Glomerular endothelial cell (primary cell): ENCODE data around the gene GPR39. TPM values are rescaled to one million over a fixed set of nuclear protein-coding genes. Genes with fewer than 3 reads are reported as not detected.

ENCODE experiments used
- DNase-seq: peaks from one replicate; pipeline ENCODE4 v3.0.0-alpha.2; 2011; ENCODE audit warnings: low read depth, low spot score; ENCODE audit errors: extremely low read depth
- total RNA-seq: library from RNA; depleted of rRNA; stranded (reverse); fragments of >200 nt; gene quantifications from 2 replicates; pipeline ENCODE4 v1.2.3, GENCODE V29; 2015

GPR39 gene
- total RNA-seq, 1 donor from 2014 or later: 0.29 TPM

DNA sequence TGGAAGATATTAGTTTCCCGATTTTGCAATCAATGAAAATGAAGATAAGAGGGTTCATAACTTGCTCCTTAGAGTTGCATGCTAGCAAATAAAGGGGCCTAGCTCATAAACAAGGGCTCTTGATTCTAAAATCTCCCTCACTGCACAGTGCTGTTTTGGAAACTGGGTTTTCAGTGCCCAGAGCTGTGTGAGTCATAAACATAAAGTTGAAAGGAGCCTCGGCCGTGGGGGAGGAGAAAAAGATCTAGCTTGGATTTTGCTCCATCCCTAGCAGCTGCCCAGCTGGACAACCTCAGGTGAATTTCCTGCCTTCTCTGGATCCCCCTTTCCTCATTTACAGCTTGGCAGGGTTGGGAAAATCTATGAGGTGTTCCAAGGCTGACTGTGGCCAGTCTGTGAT, 210.9 kb downstream of the GPR39 start:
- no peak for DNase-seq

DNA sequence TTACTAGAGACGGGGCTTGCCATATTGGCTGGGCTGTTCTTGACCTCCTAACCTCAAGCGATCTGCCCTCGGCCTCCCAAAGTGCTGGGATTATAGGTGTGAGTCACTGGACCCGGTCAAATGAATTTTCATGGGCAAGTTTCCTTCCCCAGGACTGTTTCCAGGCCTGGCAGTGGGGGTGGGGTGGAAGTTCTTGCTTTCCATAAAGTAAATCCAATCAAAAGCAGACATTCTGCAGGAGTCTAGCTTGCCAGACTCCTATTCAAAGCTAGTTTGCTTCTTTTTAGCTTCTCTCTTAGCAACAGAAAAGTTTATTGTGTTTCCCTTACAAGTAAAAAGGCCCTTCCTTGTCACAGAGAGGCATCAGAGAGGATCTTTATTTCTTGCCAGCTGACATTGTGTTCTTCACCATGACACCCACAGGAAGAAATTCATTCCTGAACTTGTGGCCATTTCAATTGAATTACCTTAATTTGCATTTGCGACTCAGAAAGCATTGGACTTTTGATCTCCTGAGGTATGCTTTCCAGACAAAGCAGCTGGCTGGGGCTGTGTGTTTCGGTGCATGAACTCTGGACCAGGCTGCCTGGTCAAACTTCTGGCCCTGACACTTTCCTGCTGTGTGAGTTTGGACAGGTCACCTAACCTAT, 215.5 kb downstream of the GPR39 start:
- DNase-seq: no peak

DNA sequence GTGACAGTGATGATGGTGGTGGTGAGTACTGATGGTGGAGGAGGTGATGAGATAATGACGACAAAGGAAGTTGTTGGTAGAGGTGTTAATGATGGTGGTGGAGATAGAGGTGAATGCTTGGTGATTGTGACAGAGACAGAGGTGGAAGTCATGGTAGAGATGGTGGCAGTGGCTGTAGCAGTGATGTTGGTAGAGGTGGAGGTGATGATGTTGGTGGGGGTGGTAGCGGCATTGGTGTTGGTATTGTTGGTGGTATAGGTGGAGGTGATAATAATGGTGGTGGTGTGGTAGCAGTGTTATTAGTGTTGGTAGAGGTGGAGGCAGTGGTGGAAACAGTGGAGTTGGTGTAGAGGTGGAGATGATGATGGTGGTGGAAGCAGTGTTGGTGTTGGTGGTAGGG, 217.0 kb downstream of the GPR39 start:
- DNase-seq: no peak

DNA sequence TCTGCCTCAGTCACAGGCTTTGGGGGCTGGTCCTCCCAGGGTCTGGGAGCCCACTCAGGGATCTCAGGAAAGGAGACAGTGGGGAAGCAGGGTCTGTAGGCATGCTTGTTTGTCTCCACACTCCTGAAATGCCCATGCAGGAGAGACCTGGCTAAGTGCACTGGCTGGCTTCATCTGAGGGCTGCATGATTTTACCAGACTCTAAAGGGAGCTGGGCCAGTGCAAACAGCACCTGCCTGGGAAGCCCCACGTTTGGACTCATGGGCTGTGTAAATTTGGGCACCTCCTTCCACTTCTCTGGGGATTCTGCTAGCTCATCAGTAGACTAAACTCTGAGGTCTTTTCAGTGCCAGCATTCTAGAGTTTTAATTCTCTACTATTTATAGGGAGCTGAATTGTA, 219.7 kb downstream of the GPR39 start:
- DNase-seq: no peak

DNA sequence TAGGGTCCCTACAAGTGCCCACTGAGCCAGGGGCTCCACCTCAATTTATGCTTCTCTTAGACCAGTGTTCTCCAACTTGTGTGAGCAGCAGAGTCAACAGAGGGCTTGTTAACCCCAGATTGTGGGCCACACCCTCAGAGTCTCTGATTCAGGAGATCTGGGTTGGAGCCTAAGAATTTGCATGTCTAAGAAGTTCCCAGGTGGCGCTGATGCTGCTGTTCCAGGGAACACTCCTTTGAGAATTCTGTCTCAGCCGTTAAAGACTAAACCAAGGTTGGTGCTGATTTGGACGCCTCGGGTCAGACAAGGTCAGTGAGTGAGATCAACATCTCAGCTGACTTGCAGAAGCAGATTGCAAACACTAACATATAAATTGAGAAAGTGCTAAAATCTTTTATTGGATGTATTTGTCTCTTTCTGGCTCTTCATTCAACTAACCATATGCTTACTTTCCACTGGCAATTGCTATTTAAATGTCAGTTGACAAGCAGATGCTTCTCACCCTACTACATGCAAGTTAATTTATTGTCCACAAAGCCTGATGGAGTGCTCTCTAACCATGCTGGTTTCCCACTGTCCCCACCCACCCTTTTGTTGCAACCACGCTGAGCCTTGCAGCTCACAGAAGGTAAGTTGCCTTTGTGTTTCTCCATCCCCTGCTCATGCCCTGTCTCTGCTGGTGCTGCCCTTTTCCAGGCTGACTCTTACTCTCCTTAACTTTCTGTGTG, 221.9 kb downstream of the GPR39 start:
- DNase-seq: no peak

DNA sequence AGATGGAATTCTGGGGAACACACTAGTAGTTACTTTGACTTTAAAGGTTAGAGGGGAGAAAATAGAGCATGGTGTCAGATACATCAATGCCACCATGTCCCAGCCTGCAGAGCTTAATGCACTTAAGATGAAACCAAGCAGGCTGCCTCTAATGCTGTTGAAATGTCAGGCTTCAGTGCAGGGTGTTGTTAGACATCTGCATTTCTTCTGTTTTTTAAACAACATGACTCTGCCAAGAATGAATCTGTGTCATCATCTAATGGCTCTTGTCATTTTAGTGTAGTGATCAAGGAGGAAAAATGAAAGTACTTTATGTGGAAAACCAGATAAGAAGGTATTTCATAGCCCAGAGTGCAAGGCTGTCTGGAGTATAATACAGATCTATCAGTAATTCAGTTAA, 223.5 kb downstream of the GPR39 start:
- DNase-seq: no peak

DNA sequence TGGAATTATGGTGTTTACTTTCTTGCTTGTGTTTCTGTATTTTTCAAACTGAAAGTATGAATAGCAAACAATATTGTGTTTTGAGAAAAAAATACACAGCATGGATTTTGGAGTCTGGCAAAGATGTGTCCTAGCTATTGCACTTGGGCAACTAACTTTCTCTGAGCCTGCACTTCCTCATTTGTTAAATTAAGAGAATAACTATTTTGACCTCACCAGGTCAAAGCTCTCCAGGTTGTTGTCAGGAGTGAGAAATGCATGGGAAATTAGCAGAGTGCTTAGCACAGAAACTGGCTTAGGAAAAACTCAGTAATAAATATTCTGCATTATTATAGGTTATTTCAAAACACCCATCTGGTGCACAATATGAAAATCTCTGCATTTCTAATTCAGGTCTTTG, 225.2 kb downstream of the GPR39 start:
- DNase-seq: no peak

DNA sequence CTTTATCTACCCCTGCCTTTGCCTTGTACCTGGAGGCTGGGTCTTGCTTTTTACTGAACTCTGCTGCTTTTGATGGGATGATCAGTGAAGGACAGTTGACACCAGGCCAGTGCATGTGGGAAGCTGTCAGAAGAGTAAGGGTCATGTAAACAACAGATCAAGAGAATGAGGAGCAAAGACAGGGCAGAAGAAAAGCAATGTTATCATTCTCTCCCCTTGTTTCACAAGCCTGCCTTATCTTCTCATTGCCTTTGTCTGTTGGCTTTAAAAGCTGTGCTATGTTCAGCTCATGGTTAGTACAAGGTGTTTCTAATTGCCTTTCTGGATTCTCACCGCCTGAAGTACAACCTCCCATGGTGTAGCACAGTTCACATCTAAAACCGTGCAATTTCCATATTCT, 225.8 kb downstream of the GPR39 start:
- no peak for DNase-seq

DNA sequence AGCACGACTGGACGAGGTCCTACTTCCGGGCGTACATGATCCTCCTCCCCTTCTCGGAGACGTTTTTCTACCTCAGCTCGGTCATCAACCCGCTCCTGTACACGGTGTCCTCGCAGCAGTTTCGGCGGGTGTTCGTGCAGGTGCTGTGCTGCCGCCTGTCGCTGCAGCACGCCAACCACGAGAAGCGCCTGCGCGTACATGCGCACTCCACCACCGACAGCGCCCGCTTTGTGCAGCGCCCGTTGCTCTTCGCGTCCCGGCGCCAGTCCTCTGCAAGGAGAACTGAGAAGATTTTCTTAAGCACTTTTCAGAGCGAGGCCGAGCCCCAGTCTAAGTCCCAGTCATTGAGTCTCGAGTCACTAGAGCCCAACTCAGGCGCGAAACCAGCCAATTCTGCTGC, 228.6 kb downstream of the GPR39 start:
- DNase-seq: no peak

DNA sequence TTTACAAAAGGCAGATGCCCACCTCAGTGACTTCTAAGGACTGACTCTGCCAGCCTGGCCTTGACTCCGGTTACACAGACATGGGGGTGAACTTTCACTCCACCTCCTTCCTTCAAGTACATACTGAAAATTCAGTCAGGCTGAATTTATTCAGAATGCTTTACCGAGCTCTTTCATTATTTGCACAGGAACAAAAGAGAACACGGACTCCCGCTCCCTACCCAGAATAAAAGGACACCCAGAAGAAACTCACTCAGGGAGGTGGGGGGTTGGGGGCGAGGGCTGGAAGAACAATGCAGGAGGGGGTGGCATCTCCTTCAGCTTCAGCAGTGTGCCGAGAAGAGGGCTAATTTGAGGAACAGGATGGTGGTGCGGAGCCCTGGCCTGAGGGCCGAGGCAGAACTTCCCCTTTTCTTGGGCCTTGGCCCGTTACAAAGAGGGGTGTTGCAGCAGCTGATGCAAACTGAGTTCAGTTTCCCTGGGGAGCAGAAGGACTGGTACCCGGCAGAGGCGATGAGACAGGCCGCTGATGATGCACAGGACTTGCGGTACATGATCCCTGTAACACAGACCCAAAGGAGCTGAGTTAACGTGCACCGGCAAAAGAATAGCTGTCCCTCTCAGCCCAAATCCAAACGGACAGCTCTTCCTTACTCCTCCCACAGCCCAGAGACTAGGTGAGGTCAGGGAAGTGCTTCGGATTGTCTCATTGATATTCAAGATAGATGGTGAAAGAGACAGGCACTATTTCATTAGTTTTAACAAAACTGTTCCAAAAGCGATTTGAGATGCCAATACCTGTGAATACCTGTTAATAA, 229.3 kb downstream of the GPR39 start:
- DNase-seq: no peak

DNA sequence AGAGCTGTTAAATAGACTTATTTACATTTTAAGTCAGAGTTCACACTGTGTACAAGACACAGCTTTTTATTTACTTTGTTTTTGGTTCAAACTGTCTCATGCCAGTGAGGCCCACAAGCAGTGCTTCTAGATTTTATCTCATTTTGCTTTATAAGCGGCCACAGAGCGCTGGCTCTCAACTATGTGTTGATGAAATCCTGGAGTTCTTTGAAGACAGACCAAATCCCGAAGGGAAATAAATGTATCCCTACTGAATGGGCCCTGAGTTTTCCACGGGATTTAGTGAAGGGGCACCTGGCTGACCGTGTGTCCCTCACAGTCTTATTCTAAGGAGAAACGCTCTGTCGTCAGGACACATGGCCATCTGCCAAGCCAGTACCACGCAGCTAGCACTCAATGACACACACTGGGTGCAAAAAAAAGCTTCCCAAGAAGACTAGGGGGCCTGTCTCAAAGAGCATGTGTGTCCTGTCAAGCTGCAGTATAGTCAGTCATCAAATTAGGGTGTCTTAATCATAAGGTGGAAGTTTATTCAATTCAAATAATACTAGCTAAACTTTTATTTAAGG, 230.0 kb downstream of the GPR39 start:
- no peak for DNase-seq

DNA sequence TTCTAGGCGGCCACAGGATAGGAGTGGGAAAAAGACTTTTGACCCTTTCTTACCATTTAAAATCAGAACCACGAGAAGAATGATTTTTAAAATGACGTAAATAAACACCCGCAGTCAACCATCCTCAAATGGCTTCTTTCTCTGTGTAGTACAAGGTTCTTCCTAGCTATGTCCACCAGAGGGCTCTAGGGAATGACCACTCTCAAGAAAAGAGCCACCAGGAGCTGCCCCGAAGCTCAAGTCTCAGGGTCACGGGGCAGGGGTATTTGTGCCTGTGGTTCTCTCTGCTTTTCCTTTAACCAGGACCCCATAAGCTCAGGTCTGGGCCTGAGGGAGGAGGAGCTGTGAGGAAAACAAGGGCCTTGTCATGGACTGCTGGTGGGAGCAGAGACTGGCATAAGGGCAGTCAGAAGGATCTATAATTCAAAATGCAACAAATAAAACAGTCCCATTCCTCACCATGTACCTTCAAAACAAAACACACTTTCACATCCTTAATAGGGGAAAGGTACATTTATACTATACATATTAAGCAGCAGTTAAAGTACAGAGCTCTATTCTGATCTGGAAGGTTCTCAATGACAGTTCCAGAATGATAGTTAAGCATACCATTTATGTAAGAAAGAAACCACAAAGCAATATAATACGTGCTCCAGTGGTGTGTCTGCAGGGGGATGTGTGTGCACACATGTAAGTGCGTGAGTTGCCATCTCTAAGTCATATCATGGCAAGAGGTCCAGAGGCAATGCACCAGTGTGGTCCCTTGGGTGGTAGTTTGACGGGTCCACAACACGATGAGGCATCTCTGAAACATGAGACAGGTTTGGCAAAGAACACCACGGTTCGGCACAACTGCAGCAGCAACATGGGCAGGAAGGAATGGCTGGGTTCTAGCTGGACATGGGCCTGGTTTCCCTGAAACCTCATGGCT, 234.8 kb downstream of the GPR39 start:
- DNase-seq: no peak

DNA sequence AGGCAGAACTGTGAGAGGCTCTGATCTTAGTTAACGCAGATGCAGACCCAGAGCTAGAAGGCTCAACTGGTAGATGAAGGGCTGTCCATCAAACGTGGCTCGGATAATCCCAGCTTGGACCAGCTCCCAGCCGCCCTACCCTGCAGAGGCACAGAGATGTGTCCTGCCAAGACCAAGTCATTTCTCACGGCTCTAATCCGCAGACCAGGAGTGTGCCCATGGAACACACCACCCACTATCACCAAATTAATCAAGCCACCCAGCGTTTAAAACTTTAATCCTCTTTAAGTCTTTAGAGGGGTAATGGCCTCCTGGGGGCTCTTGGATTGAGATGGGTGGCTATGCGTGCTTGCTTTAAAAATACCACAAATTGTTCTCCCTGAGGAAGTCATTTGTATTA, 235.9 kb downstream of the GPR39 start:
- no peak for DNase-seq

DNA sequence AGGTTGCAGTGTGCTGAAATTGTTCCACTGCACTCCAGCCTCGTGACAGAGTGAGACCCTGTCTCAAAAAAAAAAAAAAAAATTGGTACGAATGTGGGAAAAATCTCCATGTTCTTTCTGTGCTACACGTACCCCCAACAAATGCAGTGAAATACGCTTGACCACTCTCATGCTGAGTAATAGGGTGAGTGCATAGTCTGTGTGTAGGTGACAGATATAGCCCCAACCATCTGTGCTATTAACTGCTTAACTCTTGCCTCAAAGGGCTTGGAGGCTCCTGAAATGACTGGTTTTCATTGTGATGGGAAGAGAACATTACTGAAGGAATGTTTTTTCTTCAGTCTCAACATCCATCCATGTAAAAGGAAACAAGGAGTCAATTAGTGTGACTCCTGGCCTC, 237.7 kb downstream of the GPR39 start:
- DNase-seq: no peak

DNA sequence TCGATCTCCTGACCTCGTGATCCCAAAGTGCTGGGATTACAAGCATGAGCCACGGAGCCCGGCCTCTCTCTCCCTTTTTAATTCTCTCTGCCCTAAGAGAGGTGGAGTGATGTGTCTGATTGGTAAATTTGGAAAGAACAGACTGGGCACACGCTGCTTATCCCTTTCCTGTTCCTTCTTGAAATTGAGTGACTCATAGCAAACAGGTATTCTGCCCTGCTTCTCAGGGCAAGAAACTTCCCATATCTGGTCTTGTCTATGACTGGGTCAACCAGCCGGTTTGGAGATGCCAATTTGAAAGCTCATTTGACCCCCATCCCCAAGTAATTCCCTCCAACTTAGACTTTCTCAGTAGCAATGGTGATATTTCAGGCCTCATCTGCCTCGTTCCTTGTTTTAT, 238.4 kb downstream of the GPR39 start:
- no peak for DNase-seq

DNA sequence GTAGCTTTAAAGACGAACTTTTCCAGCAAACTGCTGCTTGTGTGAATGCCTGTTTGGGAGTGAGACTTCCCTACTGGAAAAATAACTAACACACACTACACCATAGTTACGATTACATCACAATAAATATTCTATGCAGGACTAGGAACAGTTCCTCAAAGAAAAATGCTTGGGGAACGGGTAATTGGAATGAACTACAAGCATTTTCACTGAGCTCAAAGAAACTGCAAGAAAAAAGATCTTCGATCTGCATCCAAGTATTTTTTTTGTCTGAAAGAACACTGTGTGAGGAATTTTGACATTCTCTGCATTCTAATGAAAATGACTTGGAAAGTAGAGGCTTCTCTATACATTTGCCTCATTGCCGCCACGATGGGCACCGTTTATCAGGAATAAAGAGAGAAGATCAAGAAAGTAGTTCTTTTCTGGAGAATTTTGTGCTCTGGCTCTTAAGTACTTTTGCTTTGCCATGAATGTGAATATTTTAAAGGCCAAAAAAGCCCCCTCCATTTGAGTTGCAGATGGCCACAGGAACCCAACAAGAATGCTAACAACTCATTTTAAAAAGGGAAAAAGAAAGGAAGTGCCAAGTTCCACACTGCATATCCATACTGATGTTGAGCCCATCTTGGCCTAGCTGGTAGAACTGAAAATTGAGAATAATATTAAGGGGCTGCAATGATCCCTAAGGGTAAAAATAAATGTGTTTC, 239.8 kb downstream of the GPR39 start:
- DNase-seq: no peak

DNA sequence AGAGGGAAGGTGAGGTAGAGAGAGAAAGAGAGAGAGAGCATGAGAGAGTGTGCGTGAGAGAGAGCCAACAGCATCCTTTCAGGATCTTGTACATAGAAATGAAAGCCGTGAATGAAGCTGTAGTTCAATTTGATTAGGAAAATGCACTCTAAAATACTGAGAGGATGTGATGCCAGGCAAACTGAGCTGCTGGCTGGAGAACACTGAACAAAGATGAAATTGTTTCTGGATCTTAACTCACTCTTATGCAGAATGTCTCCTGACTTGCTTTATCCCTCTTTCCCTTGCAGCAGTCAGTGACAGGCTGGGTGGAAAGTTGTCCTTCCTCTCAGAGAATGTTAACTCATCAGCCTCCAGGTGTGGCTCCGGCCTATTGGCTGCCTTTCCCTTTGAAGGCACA, 242.7 kb downstream of the GPR39 start:
- no peak for DNase-seq

DNA sequence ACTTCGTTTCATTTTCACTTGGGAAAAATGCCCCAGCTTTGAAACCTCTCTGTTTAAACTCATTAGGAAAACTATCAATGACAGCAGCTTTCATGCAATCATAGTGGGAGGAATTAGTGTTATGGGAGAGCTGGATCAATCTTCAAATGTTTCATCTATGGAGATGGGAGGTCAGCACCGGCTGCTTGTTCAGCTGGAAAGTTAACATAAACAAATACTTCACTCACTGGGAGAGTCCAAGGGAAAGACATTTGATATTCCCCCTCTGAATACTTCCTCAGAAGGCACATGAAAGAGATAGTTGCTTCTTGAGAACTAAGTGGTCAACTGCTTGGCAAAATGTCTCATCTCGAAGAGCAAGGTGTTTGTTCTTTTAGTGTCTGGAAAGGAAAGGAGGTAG, 246.1 kb downstream of the GPR39 start:
- DNase-seq: no peak

DNA sequence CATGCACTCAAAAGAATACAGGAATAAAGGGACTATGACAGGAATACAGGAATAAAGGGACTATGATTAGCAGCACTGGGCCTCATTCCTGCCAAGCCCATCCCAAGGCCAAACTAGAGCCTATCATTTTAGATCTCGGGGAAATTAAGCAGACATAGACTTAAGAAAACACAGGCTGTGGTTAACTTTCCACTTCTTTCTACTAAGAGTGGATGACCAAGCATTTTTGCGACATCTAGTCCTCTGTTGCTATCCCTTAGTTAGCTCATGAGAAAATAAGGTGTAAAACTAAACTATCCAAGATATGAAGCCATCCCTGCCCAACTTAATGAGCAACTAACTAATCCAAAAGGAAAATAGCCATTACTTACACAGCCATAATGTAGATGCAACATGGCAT, 247.5 kb downstream of the GPR39 start:
- no peak for DNase-seq
